Subcutaneous adipose tissue (tissue), 4 donors: ENCODE results near the gene TSSK2. TPM values are rescaled to one million over a fixed set of nuclear protein-coding genes. Genes with fewer than 3 reads are reported as not detected.

Experiments
- CTCF ChIP-seq: fragments of 450-650 bp; IDR thresholded peaks from one replicate; pipeline ENCODE4 v1.5.1; 2016; ENCODE audit warnings: low read depth, mild to moderate bottlenecking, control low read depth, antibody characterized with exemption, moderate library complexity
- total RNA-seq, 4 donors: library from RNA; depleted of rRNA; stranded (reverse); fragments of >200 nt; gene quantifications; one replicate each; pipeline ENCODE4 v1.1.0, GENCODE V29; 2016

The TSSK2 gene
- not detected for total RNA-seq

- no peak for TF ChIP-seq CTCF
Measured at GRCh38 chr22:19130959-19131684, at the start of gene TSSK2. TSS of gene TSSK2 (plus strand) at chr22:19131308. CDS start at chr22:19131400, 92 bp downstream.

- TF ChIP-seq CTCF, result no peak
Measured at GRCh38 chr22:19081351-19081750, 49.8 kb upstream of the TSSK2 start.

GRCh38 chr22:19082101-19082500 lies 49.0 kb upstream of the TSSK2 start:
- no peak for TF ChIP-seq CTCF

GRCh38 chr22:19082793-19083192 lies 48.3 kb upstream of the TSSK2 start:
- TF ChIP-seq CTCF, result no peak

- no peak for TF ChIP-seq CTCF
Measured at GRCh38 chr22:19085233-19085718, 45.8 kb upstream of the TSSK2 start.

GRCh38 chr22:19086417-19086816 lies 44.7 kb upstream of the TSSK2 start:
- no peak for TF ChIP-seq CTCF

GRCh38 chr22:19086896-19087295 lies 44.2 kb upstream of the TSSK2 start:
- TF ChIP-seq CTCF, result no peak
